IMR-90 (cell line): Measurements from ENCODE around the gene CCNK. TPM values are rescaled to one million over a fixed set of nuclear protein-coding genes. Genes with fewer than 3 reads are reported as not detected.
A peak's percentile ranks its signal among the peaks of the same experiment; 100 is the strongest.

Source experiments
- ATAC-seq: fragments of 200-7000 bp; cut with Tn5 transposase; 2 replicates; pipeline ENCODE4 v1.9.1; 2020; ENCODE audit warnings: low read depth, mild to moderate bottlenecking, moderate library complexity
- BruUV-seq: library from RNA; stranded (reverse); fragments of 400-500 nt; replicated peaks from 2 replicates; lab custom pipeline; 2021; lab: Mats Ljungman, UMichigan
- CTCF ChIA-PET: fragments of 300-600 bp; formaldehyde crosslinking; extraction: SDS; loops from one replicate; lab custom pipeline; 2021; ENCODE audit warnings: antibody characterized with exemption; lab: Yijun Ruan, JAX
- POLR2A ChIA-PET: fragments of 300-600 bp; sonication (Branson Sonifier 250); formaldehyde crosslinking; loops from one replicate; lab custom pipeline; 2022; ENCODE audit warnings: antibody characterized with exemption; ENCODE audit not compliant: unreplicated experiment; lab: Charles Lee
- DNase-seq: peaks from one replicate; pipeline ENCODE4 v3.0.0; 2013
- H2AFZ ChIP-seq: replicated peaks from 2 replicates; pipeline ENCODE3; 2013; ENCODE audit warnings: low read length, mild to moderate bottlenecking; ENCODE audit not compliant: poor library complexity
- H2AK5ac ChIP-seq: 2 replicates; pipeline ENCODE4 v1.6.1; 2013; ENCODE audit warnings: low read depth, low read length, inconsistent platforms
- H2AK9ac ChIP-seq: replicated peaks from 2 replicates; pipeline ENCODE3; 2013; ENCODE audit warnings: mild to moderate bottlenecking, low read depth, low read length, moderate library complexity; ENCODE audit not compliant: poor library complexity
- H2BK120ac ChIP-seq: 2 replicates; pipeline ENCODE4 v1.6.1; 2013; ENCODE audit warnings: low read depth, low read length, inconsistent platforms
- H2BK15ac ChIP-seq: 3 replicates; pipeline ENCODE4 v1.6.1; 2013; ENCODE audit warnings: low read depth, low read length, inconsistent platforms
- H2BK20ac ChIP-seq: 2 replicates; pipeline ENCODE4 v1.6.1; 2013; ENCODE audit warnings: low read depth, mild to moderate bottlenecking, inconsistent platforms, low read length, moderate library complexity
- H2BK5ac ChIP-seq: 2 replicates; pipeline ENCODE4 v1.6.1; 2013; ENCODE audit warnings: mild to moderate bottlenecking, low read depth, low read length, inconsistent platforms; ENCODE audit not compliant: poor library complexity, severe bottlenecking
- H3K14ac ChIP-seq: replicated peaks from 2 replicates; pipeline ENCODE4 v1.6.1; 2013; ENCODE audit warnings: low read depth, low read length, inconsistent platforms
- H3K18ac ChIP-seq: 2 replicates; pipeline ENCODE4 v1.6.1; 2013; ENCODE audit warnings: low read depth, low read length, control low read depth
- H3K23ac ChIP-seq: 2 replicates; pipeline ENCODE4 v1.6.1; 2013; ENCODE audit warnings: low read depth, low read length, inconsistent platforms
- H3K27ac ChIP-seq: 2 replicates; pipeline ENCODE4 v1.5.1; 2013; ENCODE audit warnings: mild to moderate bottlenecking, control low read depth, low read length; ENCODE audit not compliant: insufficient read depth
- H3K27me3 ChIP-seq: 2 replicates; pipeline ENCODE4 v1.6.1; 2013; ENCODE audit warnings: low read length; ENCODE audit not compliant: control insufficient read depth, insufficient read depth
- H3K36me3 ChIP-seq: 2 replicates; pipeline ENCODE4 v1.6.1; 2013; ENCODE audit warnings: low read length, mixed read lengths; ENCODE audit not compliant: control insufficient read depth, insufficient read depth
- H3K4ac ChIP-seq: 2 replicates; pipeline ENCODE4 v1.6.1; 2013; ENCODE audit warnings: low read depth, low read length, inconsistent platforms
- H3K4me1 ChIP-seq: 2 replicates; pipeline ENCODE4 v1.6.1; 2013; ENCODE audit warnings: low read length, mixed read lengths; ENCODE audit not compliant: control insufficient read depth, insufficient read depth
- H3K4me2 ChIP-seq: 2 replicates; pipeline ENCODE4 v1.6.1; 2013; ENCODE audit warnings: low read depth, mild to moderate bottlenecking, control low read depth, low read length, moderate library complexity
- H3K4me3 ChIP-seq: 2 replicates; pipeline ENCODE4 v1.5.1; 2013; ENCODE audit warnings: low read depth, mild to moderate bottlenecking, control low read depth, low read length, moderate library complexity; ENCODE audit not compliant: insufficient read depth
- H3K56ac ChIP-seq: 2 replicates; pipeline ENCODE4 v1.6.1; 2013; ENCODE audit warnings: low read length, inconsistent platforms; ENCODE audit not compliant: insufficient read depth; ENCODE audit errors: extremely low read depth
- H3K79me1 ChIP-seq, 2 experiments: 2 replicates each; pipeline ENCODE4 v1.6.1; 2013; ENCODE audit warnings: low read length in 2 of 2, inconsistent platforms in 1 of 2, low read depth in 1 of 2
- H3K9ac ChIP-seq: 2 replicates; pipeline ENCODE4 v1.6.1; 2013; ENCODE audit warnings: low read depth, low read length, control low read depth
- H3K9me1 ChIP-seq: 2 replicates; pipeline ENCODE4 v1.6.1; 2013; ENCODE audit warnings: low read length, inconsistent platforms; ENCODE audit not compliant: insufficient read depth
- H3K9me3 ChIP-seq: 2 replicates; pipeline ENCODE4 v1.6.1; 2013; ENCODE audit warnings: low read length; ENCODE audit not compliant: control insufficient read depth, insufficient read depth
- H4K20me1 ChIP-seq: 2 replicates; pipeline ENCODE4 v1.6.1; 2013; ENCODE audit warnings: low read length, inconsistent platforms; ENCODE audit not compliant: insufficient read depth
- H4K5ac ChIP-seq: 2 replicates; pipeline ENCODE4 v1.6.1; 2013; ENCODE audit warnings: mild to moderate bottlenecking, low read depth, low read length, control low read depth
- H4K8ac ChIP-seq, 2 experiments: 2 replicates each; pipeline ENCODE4 v1.6.1; 2013; ENCODE audit warnings: low read depth in 2 of 2, low read length in 2 of 2, control low read depth in 1 of 2, inconsistent platforms in 1 of 2
- H4K91ac ChIP-seq: 2 replicates; pipeline ENCODE4 v1.6.1; 2013; ENCODE audit warnings: low read depth, low read length, inconsistent platforms; ENCODE audit not compliant: insufficient read depth
- CEBPB ChIP-seq: IDR thresholded peaks from 2 replicates; pipeline ENCODE4 v1.6.1; 2012; ENCODE audit warnings: low read depth, low read length, improper control_type of control experiment
- CHD1 ChIP-seq: IDR thresholded peaks from 2 replicates; pipeline ENCODE4 v1.6.1; 2012; ENCODE audit warnings: low read depth, low read length, improper control_type of control experiment
- ELK1 ChIP-seq: fragments of 150-350 bp; IDR thresholded peaks from 2 replicates; pipeline ENCODE4 v1.6.1; 2016; ENCODE audit warnings: low read depth, mild to moderate bottlenecking, low read length, moderate library complexity, borderline replicate concordance
- FOS ChIP-seq: fragments of 150-350 bp; IDR thresholded peaks from 2 replicates; pipeline ENCODE4 v1.6.1; 2016; ENCODE audit warnings: low read depth, low read length
- MAZ ChIP-seq: IDR thresholded peaks from 2 replicates; pipeline ENCODE4 v1.6.1; 2012; ENCODE audit warnings: low read depth, mild to moderate bottlenecking, low read length, improper control_type of control experiment, moderate library complexity, borderline replicate concordance
- NFE2L2 ChIP-seq: fragments of 150-350 bp; IDR thresholded peaks from 2 replicates; pipeline ENCODE4 v1.6.1; 2016; ENCODE audit warnings: low read depth, mild to moderate bottlenecking, low read length
- POLR2A ChIP-seq: IDR thresholded peaks from 2 replicates; pipeline ENCODE4 v1.6.1; 2012; ENCODE audit warnings: mild to moderate bottlenecking, low read depth, low read length
- RCOR1 ChIP-seq: IDR thresholded peaks from 2 replicates; pipeline ENCODE4 v1.6.1; 2012; ENCODE audit warnings: mild to moderate bottlenecking, low read length, improper control_type of control experiment; ENCODE audit not compliant: insufficient replicate concordance
- USF2 ChIP-seq: fragments of 150-350 bp; IDR thresholded peaks from 2 replicates; pipeline ENCODE4 v1.6.1; 2017; ENCODE audit warnings: mild to moderate bottlenecking, antibody characterized with exemption, low read length, low read depth
- WGBS, 2 experiments: methylation state at CpG; one replicate each; pipeline versions ENCODE4 v1.1.5 to v1.1.7; 2013; ENCODE audit warnings: missing lambda C conversion rate in 2 of 2; ENCODE audit not compliant: insufficient read length in 1 of 2; ENCODE audit errors: extremely low coverage in 2 of 2; 5-methylcytosine and 5-hydroxymethylcytosine counted together
- dilution Hi-C: fragments of 300-500 bp; cut with HindIII; formaldehyde crosslinking; loops from one replicate; pipeline ENCODE4 v1.14.3; 2018; ENCODE audit warnings: low sequenced_read_pairs; ENCODE audit not compliant: unreplicated experiment
- in situ Hi-C: fragments of 300-500 bp; cut with MboI; formaldehyde crosslinking; loops from 3 replicates; pipeline ENCODE4 v1.14.3; 2019; ENCODE audit warnings: low sequenced_read_pairs, inconsistent platforms, mixed read lengths
- intact Hi-C: fragments of 100-400 bp; cut with micrococcal nuclease; formaldehyde crosslinking; loops from 2 replicates; pipeline ENCODE4 v1.10.0; 2022
- polyA plus RNA-seq, 3 experiments: library from polyadenylated mRNA; depleted of rRNA; stranded (reverse); fragments of >200 nt; gene quantifications; 2 replicates each; pipeline ENCODE4 v1.2.3, GENCODE V29; 2012; ENCODE audit warnings: low replicate concordance in 1 of 3
- total RNA-seq: library from RNA; depleted of rRNA; stranded (reverse); fragments of >200 nt; gene quantifications from 2 replicates; pipeline ENCODE4 v1.2.3, GENCODE V29; 2012

The CCNK gene
- total and polyA plus RNA-seq, 2 of the 4 experiments (the other 2 are of a cell fraction): 18.8 to 38.3 TPM

- ChIA-PET CTCF (interaction anchor here (1.7 kb wide), 1 partner anchor 93 kb away, joined by 4 read pairs; no protein-coding TSS in a partner anchor), POLR2A (no interaction called here)
- H2BK5ac ChIP-seq: no peak overlapping the region
- ATAC-seq (no peak), DNase-seq (no peak)
- in situ Hi-C loops (no loop called here), intact Hi-C loops (no loop called here), dilution Hi-C loops (no loop called here)
- no peak overlapping the region for H3K9ac ChIP-seq
- H2BK15ac ChIP-seq: no peak overlapping the region
- TF ChIP-seq RCOR1: no peak
- no peak for TF ChIP-seq CHD1
- no peak for TF ChIP-seq MAZ
- no peak for TF ChIP-seq NFE2L2
- no peak for TF ChIP-seq ELK1
- TF ChIP-seq FOS: no peak
- TF ChIP-seq USF2: no peak
- no peak for TF ChIP-seq CEBPB
- no peak for TF ChIP-seq POLR2A
- H3K56ac ChIP-seq: no peak overlapping the region
- no peaks in the 10 kb centered on the region for H3K27me3 ChIP-seq
- no peak overlapping the region for H2BK20ac ChIP-seq
- peaks cover 21% of the 10 kb centered on the region for H3K36me3 ChIP-seq
- 83% methylated on average over 6 of the region's 24 CpGs; no CpG with 5 or more reads in 1 of the 2 experiments for WGBS, 2 experiments
- H3K4me1 ChIP-seq: peaks cover 13% of the 10 kb centered on the region
- no peak overlapping the region for H3K18ac ChIP-seq
- no peak overlapping the region for H3K4ac ChIP-seq
- no peak overlapping the region for H4K8ac ChIP-seq
- H3K27ac ChIP-seq: no peak overlapping the region
- no peaks in the 10 kb centered on the region for H3K9me1 ChIP-seq
- no TSS peak for BruUV-seq
- peaks cover 13 to 68% of the 10 kb centered on the region in 2 experiments for H3K79me1 ChIP-seq
- no peak overlapping the region for H2AK5ac ChIP-seq
- H3K23ac ChIP-seq: no peak overlapping the region
- no peaks in the 10 kb centered on the region for H3K9me3 ChIP-seq
- H4K5ac ChIP-seq: no peak overlapping the region
- no peak overlapping the region for H3K4me3 ChIP-seq
- H3K14ac ChIP-seq: no peak overlapping the region
- no peak overlapping the region for H2BK120ac ChIP-seq
- peak overlapping the region; percentile 10 for H2AFZ ChIP-seq
- H4K20me1 ChIP-seq: peaks cover 37% of the 10 kb centered on the region
- H2AK9ac ChIP-seq: no peak overlapping the region
- H4K91ac ChIP-seq: no peak overlapping the region
- H3K4me2 ChIP-seq: no peak overlapping the region
Observed at GRCh38 chr14:99516156-99516870, 35.1 kb downstream of the CCNK start.
